Hematopoietic multipotent progenitor cell treated with erythropoietin and hydrocortisone succinate and interleukin-3 and kit ligand, for 15 days (in vitro differentiated cells): ENCODE data around the gene RANBP1.
"Not testable (repeated sequence)": the region's sequence is repeated elsewhere in the genome, so short reads cannot be mapped to it uniquely, and the experiment has no call there.

Experiments used
- DNase-seq: peaks from one replicate; pipeline ENCODE4 v3.0.0-alpha.2; 2015; ENCODE audit warnings: low spot score

The RANBP1 gene

GRCh38 chr22:20154602-20155187, 38.8 kb downstream of the RANBP1 start:
- no peak for DNase-seq

GRCh38 chr22:20155330-20156041, 39.6 kb downstream of the RANBP1 start:
- DNase-seq, result no peak

GRCh38 chr22:20156042-20156389, 40.1 kb downstream of the RANBP1 start:
- no peak for DNase-seq

GRCh38 chr22:20156611-20157429, 40.9 kb downstream of the RANBP1 start:
- DNase-seq, result peak; percentile 80

- DNase-seq, result no peak
These were observed 41.7 kb downstream of the RANBP1 start for GRCh38 chr22:20157430-20158183.

- no peak for DNase-seq
These were observed 42.6 kb downstream of the RANBP1 start for GRCh38 chr22:20158391-20159036.

GRCh38 chr22:20159076-20159475, 43.2 kb downstream of the RANBP1 start:
- no peak for DNase-seq

GRCh38 chr22:20159531-20159930, 43.6 kb downstream of the RANBP1 start:
- not testable (repeated sequence) for DNase-seq

- DNase-seq, result no peak
These were observed 44.1 kb downstream of the RANBP1 start for GRCh38 chr22:20160041-20160440.

GRCh38 chr22:20164863-20165262, 49.0 kb downstream of the RANBP1 start:
- DNase-seq, result no peak

- DNase-seq, result no peak
These were observed 49.5 kb downstream of the RANBP1 start for GRCh38 chr22:20165421-20165820.

- DNase-seq, result no peak
These were observed 50.0 kb downstream of the RANBP1 start for GRCh38 chr22:20165913-20166312.

GRCh38 chr22:20166703-20167102, 50.8 kb downstream of the RANBP1 start:
- DNase-seq, result no peak

GRCh38 chr22:20167643-20168322, 51.9 kb downstream of the RANBP1 start:
- DNase-seq, result no peak

GRCh38 chr22:20169253-20169822, 53.4 kb downstream of the RANBP1 start:
- no peak for DNase-seq

- DNase-seq, result no peak
These were observed 54.3 kb downstream of the RANBP1 start for GRCh38 chr22:20170170-20170569.

GRCh38 chr22:20171288-20172140, 55.6 kb downstream of the RANBP1 start:
- DNase-seq, result no peak

- no peak for DNase-seq
These were observed 56.3 kb downstream of the RANBP1 start for GRCh38 chr22:20172141-20172613.

GRCh38 chr22:20173246-20173645, 57.3 kb downstream of the RANBP1 start:
- DNase-seq, result no peak

GRCh38 chr22:20173772-20174171, 57.9 kb downstream of the RANBP1 start:
- no peak for DNase-seq
